ENCODE data around the gene CDH4. TPM values are rescaled to one million over a fixed set of nuclear protein-coding genes. Genes with fewer than 3 reads are reported as not detected.

The CDH4 gene
- total RNA-seq, 1 experiment from 2014 or later = not detected

GRCh38 chr20:61420056-61420455 lies 168.0 kb downstream of the CDH4 start:
- ChIA-PET CTCF (no interaction called here), POLR2A (no interaction called here)
- no peak overlapping the region for H3K4me3 ChIP-seq (ENCODE audit: low read depth in 2 of 2, low read length in 2 of 2)
- DNase-seq (ENCODE audit: low read depth, low spot score) (no peak), ATAC-seq (no peak)
- no peaks in the 10 kb centered on the region for H3K27me3 ChIP-seq (ENCODE audit: control insufficient read depth, insufficient read depth, low read length)
- H3K36me3 ChIP-seq (ENCODE audit: control insufficient read depth, insufficient read depth, low read length) = no peaks in the 10 kb centered on the region
- in situ Hi-C loops (cut with HindIII; ENCODE audit: low pct_unique_long_range_greater_than_20kb, low sequenced_read_pairs) = no loop called here
- intact Hi-C loops (cut with micrococcal nuclease; ENCODE audit: unreplicated experiment) = no loop called here
- no peaks in the 10 kb centered on the region for H3K9me3 ChIP-seq (ENCODE audit: control insufficient read depth, insufficient read depth, low read depth, low read length)
- no TSS peak for BruUV-seq (replicated peaks)
- TF ChIP-seq TCF7L2 (IDR thresholded peaks at IDR 0.05; ENCODE audit: low read depth, low read length) (no peak), SIN3A (IDR thresholded peaks at IDR 0.05; ENCODE audit: borderline replicate concordance, insufficient read depth, low read depth, low read length) (no peak), CTCF (IDR thresholded peaks at IDR 0.05) (no peak), POLR2AphosphoS5 (IDR thresholded peaks at IDR 0.05; ENCODE audit: low read depth, low read length) (no peak), REST (IDR thresholded peaks at IDR 0.05; ENCODE audit: insufficient read depth in 1 of 2, low read depth in 2 of 2, low read length in 1 of 2) (no peak)
- H3K4me1 ChIP-seq (ENCODE audit: control insufficient read depth, insufficient read depth, low read length) = no peaks in the 10 kb centered on the region
- no peak overlapping the region for H3K27ac ChIP-seq (ENCODE audit: low read length)

DNA sequence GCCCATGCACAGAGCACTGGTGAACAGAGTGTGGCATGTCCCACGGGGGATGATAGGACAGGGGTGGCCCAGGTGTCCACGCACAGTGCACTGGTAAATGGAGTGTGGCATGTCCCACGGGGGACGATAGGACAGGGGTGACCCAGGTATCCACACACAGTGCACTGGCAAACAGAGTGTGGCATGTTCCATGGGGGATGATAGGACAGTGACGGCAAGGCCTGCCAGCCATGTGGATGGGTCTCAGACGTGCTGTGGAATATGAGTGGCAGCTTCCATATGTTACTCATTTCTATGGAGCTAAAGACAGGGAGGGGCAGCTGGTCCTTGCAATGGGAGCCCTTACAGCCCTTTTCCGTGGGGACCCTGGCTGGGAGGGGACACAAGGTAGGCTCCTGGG lies 168.7 kb downstream of the CDH4 start:
- POLR2A ChIA-PET = no interaction called here
- in situ Hi-C loops (cut with HindIII; ENCODE audit: low pct_unique_long_range_greater_than_20kb, low sequenced_read_pairs) = no loop called here

More for the DNA sequence above, 168.7 kb downstream of the CDH4 start:
- no peak for ATAC-seq
- Histone ChIP-seq H3K9me3 (ENCODE audit: control insufficient read depth, insufficient read depth, low read depth, low read length) (no peaks in the 10 kb centered on the region), H3K36me3 (ENCODE audit: control insufficient read depth, insufficient read depth, low read length) (no peaks in the 10 kb centered on the region), H3K27me3 (ENCODE audit: control insufficient read depth, insufficient read depth, low read length) (no peaks in the 10 kb centered on the region; the same call in 1 of the 2 replicates), H3K4me1 (ENCODE audit: control insufficient read depth, insufficient read depth, low read length) (no peaks in the 10 kb centered on the region), H3K4me3 (ENCODE audit: low read depth in 2 of 2, low read length in 2 of 2) (no peak overlapping the region), H3K27ac (ENCODE audit: low read length) (no peak overlapping the region)
- DNase-seq (ENCODE audit: low read depth, low spot score) = no peak
- intact Hi-C loops (cut with micrococcal nuclease; ENCODE audit: unreplicated experiment) = no loop called here
- no peak for TF ChIP-seq CTCF (IDR thresholded peaks at IDR 0.05)
- no peak for TF ChIP-seq TCF7L2 (IDR thresholded peaks at IDR 0.05; ENCODE audit: low read depth, low read length)
- no peak for TF ChIP-seq POLR2AphosphoS5 (IDR thresholded peaks at IDR 0.05; ENCODE audit: low read depth, low read length)
- no peak for TF ChIP-seq SIN3A (IDR thresholded peaks at IDR 0.05; ENCODE audit: borderline replicate concordance, insufficient read depth, low read depth, low read length)
- no peak for TF ChIP-seq REST (IDR thresholded peaks at IDR 0.05; ENCODE audit: insufficient read depth in 1 of 2, low read depth in 2 of 2, low read length in 1 of 2)
- BruUV-seq (replicated peaks) = no TSS peak
- CTCF ChIA-PET = no interaction called here
